Esophagus squamous epithelium (tissue), 4 donors: ENCODE measurements around the gene RANBP2.
"Not testable (repeated sequence)": the region's sequence is repeated elsewhere in the genome, so short reads cannot be mapped to it uniquely, and the experiment has no call there.

ENCODE experiments used
- POLR2A ChIP-seq, 4 donors: fragments of 450-650 bp; IDR thresholded peaks; one replicate each; pipeline ENCODE4 v1.6.1; 2017; ENCODE audit warnings: antibody characterized with exemption in 4 of 4, mild to moderate bottlenecking in 4 of 4, moderate library complexity in 3 of 4
- TF ChIP-seq, protein P1 (sequence below), 6 experiments: fragments of 450-650 bp in 4 of 6; fragments of 200-600 bp in 2 of 6; sonication (generic) in 2 of 6; IDR thresholded peaks; one replicate each; pipeline ENCODE4 v1.5.1; 2016 to 2019; ENCODE audit warnings: antibody characterized with exemption in 6 of 6, mild to moderate bottlenecking in 4 of 6, moderate library complexity in 4 of 6

DNA sequence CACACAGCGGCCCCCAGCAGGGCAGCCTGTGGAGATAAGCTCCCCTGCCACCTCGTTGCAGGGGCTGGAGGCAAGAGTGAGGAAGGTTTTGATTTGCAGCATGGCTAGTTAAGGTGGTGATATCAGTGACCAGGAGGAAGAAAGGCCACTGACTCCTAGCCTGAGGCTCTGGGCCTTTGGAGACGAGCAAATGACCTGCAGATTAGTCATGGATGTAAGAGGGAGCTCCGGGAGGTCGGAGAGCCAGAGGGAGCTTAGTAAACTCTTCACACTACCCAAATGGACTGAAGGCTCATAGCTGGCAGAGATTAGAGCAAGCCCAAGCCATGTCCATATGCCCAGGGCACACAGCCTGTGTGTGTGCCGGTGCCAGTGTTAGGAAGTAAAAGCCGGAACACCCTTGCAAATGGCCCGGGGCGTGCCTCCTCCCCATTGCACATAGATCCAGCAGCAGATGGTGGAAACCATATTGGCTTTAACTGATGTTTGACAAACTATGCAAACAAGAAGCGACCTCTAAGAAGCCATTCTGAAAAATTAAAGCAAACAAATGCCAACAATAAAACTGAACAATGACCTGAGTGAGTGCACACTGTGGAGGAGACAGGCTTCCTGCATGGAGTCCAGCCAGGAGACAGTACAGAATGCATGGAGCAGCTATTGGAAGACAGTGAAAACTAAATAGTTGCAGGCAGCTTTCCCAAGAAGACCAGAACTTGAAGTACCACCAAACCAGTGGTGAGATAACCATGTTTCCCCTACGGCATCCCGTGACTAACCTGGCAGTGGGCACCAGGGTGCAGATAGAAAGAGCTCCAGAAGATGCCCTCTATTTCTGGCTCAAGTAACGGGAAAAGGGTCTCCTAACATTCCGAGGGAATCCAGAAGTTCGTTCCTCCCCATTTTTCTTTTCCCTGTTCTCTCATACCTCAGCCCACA is 30.2 kb upstream of the RANBP2 start:
- TF ChIP-seq, protein P1, sequence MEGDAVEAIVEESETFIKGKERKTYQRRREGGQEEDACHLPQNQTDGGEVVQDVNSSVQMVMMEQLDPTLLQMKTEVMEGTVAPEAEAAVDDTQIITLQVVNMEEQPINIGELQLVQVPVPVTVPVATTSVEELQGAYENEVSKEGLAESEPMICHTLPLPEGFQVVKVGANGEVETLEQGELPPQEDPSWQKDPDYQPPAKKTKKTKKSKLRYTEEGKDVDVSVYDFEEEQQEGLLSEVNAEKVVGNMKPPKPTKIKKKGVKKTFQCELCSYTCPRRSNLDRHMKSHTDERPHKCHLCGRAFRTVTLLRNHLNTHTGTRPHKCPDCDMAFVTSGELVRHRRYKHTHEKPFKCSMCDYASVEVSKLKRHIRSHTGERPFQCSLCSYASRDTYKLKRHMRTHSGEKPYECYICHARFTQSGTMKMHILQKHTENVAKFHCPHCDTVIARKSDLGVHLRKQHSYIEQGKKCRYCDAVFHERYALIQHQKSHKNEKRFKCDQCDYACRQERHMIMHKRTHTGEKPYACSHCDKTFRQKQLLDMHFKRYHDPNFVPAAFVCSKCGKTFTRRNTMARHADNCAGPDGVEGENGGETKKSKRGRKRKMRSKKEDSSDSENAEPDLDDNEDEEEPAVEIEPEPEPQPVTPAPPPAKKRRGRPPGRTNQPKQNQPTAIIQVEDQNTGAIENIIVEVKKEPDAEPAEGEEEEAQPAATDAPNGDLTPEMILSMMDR (IDR thresholded peaks at IDR 0.05) = not testable (repeated sequence)
- not testable (repeated sequence) for TF ChIP-seq POLR2A (IDR thresholded peaks at IDR 0.05)
